ENCODE data around the gene BDKRB1. TPM values are rescaled to one million over a fixed set of nuclear protein-coding genes. Genes with fewer than 3 reads are reported as not detected.

The BDKRB1 gene
- total RNA-seq, 1 donor from 2014 or later, result not detected

GRCh38 chr14:96232506-96232905 lies 23.5 kb upstream of the BDKRB1 start:
- peaks cover 1% of the 10 kb centered on the region for H3K9me3 Mint-ChIP-seq
- H3K27me3 Mint-ChIP-seq (ENCODE audit: low read depth), result no peaks in the 10 kb centered on the region
- DNase-seq (ENCODE audit: low read depth, low spot score), result no peak
- H3K4me3 Mint-ChIP-seq, result no peak overlapping the region
- peaks cover 4% of the 10 kb centered on the region for H3K4me1 Mint-ChIP-seq
- H3K36me3 Mint-ChIP-seq (ENCODE audit: low read depth), result no peaks in the 10 kb centered on the region
- TF ChIP-seq, protein P1, sequence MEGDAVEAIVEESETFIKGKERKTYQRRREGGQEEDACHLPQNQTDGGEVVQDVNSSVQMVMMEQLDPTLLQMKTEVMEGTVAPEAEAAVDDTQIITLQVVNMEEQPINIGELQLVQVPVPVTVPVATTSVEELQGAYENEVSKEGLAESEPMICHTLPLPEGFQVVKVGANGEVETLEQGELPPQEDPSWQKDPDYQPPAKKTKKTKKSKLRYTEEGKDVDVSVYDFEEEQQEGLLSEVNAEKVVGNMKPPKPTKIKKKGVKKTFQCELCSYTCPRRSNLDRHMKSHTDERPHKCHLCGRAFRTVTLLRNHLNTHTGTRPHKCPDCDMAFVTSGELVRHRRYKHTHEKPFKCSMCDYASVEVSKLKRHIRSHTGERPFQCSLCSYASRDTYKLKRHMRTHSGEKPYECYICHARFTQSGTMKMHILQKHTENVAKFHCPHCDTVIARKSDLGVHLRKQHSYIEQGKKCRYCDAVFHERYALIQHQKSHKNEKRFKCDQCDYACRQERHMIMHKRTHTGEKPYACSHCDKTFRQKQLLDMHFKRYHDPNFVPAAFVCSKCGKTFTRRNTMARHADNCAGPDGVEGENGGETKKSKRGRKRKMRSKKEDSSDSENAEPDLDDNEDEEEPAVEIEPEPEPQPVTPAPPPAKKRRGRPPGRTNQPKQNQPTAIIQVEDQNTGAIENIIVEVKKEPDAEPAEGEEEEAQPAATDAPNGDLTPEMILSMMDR (conservative IDR thresholded peaks at IDR 0.05), result no peak
- no peak overlapping the region for H3K27ac Mint-ChIP-seq (ENCODE audit: unreplicated experiment)

DNA sequence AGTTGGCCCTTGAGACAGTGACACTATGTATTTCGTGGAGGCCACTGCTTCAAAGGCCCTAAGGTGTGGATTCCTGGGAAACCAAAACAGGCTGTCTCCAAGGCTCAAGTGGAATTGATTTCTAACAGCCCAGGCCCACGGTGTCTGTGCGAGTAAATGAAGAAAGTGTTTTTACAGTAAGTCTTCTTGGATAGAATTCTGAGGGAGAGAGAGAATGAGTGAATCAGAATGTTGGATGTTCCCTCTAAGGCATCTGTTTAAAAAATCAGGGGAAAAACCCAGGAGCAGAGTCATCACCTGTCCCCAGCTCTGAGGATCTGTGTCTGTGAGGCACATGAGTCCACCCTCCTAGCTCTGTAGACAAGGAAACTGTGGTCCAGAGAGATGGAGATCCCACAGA lies 22.3 kb upstream of the BDKRB1 start:
- no peaks in the 10 kb centered on the region for H3K9me3 Mint-ChIP-seq
- H3K27me3 Mint-ChIP-seq (ENCODE audit: low read depth), result no peaks in the 10 kb centered on the region
- H3K27ac Mint-ChIP-seq (ENCODE audit: unreplicated experiment), result no peak overlapping the region
- H3K4me1 Mint-ChIP-seq, result peaks cover 4% of the 10 kb centered on the region
- TF ChIP-seq, protein P1 (conservative IDR thresholded peaks at IDR 0.05), result no peak
- DNase-seq (ENCODE audit: low read depth, low spot score), result no peak
- H3K4me3 Mint-ChIP-seq, result no peak overlapping the region
- no peaks in the 10 kb centered on the region for H3K36me3 Mint-ChIP-seq (ENCODE audit: low read depth)

GRCh38 chr14:96235426-96235825 lies 20.6 kb upstream of the BDKRB1 start:
- H3K27me3 Mint-ChIP-seq (ENCODE audit: low read depth), result no peaks in the 10 kb centered on the region
- H3K27ac Mint-ChIP-seq (ENCODE audit: unreplicated experiment), result no peak overlapping the region
- H3K4me1 Mint-ChIP-seq, result peaks cover 4% of the 10 kb centered on the region
- no peak for DNase-seq (ENCODE audit: low read depth, low spot score)
- no peak overlapping the region for H3K4me3 Mint-ChIP-seq
- H3K9me3 Mint-ChIP-seq, result no peaks in the 10 kb centered on the region
- TF ChIP-seq, protein P1 (conservative IDR thresholded peaks at IDR 0.05), result no peak
- H3K36me3 Mint-ChIP-seq (ENCODE audit: low read depth), result no peaks in the 10 kb centered on the region

DNA sequence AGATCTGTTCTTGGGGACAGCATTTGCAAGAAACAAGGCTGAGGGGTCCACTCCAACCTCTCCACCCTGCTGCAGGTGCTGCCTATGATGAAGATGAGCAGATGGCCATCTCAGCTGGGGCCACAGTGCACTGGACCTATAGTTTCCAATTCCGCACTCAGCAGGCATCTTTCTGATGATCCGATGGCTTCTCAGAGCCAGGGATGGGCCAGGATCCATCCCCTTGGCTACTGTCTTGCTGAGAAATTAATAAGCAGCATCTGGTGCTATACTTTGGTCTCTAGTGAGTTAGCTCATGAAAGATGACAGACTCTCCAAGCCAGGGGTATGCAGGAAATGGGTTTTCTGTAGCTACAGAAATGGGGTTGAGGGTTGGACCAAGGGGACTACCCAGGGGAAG lies 18.4 kb upstream of the BDKRB1 start:
- Mint-ChIP-seq H3K27me3 (ENCODE audit: low read depth) (no peaks in the 10 kb centered on the region), H3K27ac (ENCODE audit: unreplicated experiment) (no peak overlapping the region), H3K36me3 (ENCODE audit: low read depth) (no peaks in the 10 kb centered on the region), H3K4me3 (no peak overlapping the region), H3K9me3 (peaks cover 6% of the 10 kb centered on the region), H3K4me1 (peaks cover 1% of the 10 kb centered on the region)
- TF ChIP-seq, protein P1 (conservative IDR thresholded peaks at IDR 0.05), result no peak
- DNase-seq (ENCODE audit: low read depth, low spot score), result no peak

DNA sequence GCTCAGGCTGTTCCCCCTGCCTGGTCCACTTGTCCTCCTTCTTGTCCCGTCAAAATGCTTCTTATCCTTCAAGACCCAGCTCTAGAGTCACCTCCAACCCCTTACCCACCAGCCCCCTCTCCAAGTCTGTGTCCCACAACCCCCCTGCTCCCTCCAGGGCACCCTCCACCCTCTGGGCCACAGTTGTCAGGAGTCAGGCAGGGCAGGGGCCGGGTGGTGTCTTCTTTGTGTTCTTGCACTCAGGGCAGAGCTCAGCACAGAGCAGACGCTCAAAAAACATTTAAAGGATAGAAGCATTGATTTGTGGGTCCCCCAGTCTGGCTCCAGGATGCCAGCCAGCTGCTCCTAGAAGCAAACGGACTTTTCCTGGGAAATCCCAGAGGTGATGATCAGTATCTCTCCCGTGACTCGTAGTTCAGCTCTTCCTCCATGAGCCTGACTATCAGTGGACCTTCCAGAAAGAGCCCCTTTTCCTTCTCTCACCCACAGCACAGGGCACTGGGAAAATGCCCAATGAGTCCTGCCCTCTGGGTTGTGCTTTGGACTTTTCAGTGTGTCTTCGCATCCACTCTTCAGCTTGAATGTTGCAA lies 17.2 kb upstream of the BDKRB1 start:
- no peak overlapping the region for H3K27ac Mint-ChIP-seq (ENCODE audit: unreplicated experiment)
- H3K36me3 Mint-ChIP-seq (ENCODE audit: low read depth), result no peaks in the 10 kb centered on the region
- no peaks in the 10 kb centered on the region for H3K27me3 Mint-ChIP-seq (ENCODE audit: low read depth)
- DNase-seq (ENCODE audit: low read depth, low spot score), result no peak
- no peaks in the 10 kb centered on the region for H3K4me1 Mint-ChIP-seq
- H3K4me3 Mint-ChIP-seq, result no peak overlapping the region
- peaks cover 9% of the 10 kb centered on the region for H3K9me3 Mint-ChIP-seq
- TF ChIP-seq, protein P1 (conservative IDR thresholded peaks at IDR 0.05), result no peak
